ENCODE results near the gene ZP1. TPM values are rescaled to one million over a fixed set of nuclear protein-coding genes. Genes with fewer than 3 reads are reported as not detected.

ZP1 gene
- total RNA-seq, 1 donor from 2014 or later, result 0.66 TPM

DNA sequence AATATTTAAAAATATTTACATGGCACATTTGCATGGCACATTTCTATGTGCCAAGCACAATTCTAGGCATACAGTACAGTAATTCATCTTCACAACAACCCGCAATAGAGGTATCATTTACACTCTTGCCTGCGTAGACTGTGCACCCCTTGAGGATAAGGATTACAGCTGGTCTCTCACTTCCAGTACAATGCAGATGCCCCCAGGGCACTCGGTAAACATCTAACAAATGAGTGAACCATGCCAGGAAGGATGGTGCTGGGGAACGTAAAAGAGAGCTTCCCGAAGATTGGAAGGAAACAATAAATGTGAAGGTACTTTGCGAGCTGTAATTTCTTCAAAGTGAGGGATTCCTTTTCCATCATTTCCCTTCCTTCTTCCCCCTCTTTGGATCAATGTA, 37.7 kb downstream of the ZP1 start:
- intact Hi-C loops (cut with micrococcal nuclease), result no loop called here

DNA sequence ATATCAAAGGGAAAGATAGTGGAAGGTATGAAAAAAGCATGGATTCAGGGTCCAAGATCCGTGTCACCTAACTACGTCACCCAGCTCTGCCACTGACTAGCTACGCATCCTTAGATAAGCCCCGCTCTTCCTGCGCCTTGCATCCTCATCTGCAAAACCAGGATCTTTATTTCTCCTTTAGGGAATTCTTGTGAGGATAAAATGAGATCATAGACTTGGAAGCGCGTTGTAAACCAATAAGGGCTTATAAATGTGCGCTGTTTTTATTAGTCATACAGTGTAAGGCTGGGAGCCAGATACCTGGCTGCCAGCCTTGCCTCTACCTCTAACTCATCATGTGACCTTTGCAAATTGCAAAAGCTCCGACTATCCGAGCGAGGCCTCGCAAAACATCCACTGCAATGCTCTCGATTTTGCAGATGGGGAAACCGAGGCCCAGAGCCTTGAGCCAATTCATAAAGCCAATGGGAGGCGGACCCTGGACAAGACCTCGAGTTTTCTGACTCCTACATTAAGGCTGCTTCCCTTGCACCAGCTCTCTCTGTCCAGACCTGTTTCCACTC, 38.3 kb downstream of the ZP1 start:
- intact Hi-C loops (cut with micrococcal nuclease), result loop anchor here (1.0 to 2.0 kb wide), 4 partner anchors 10 to 427 kb away; partner anchors contain the start of genes CCDC86, CD6, DDB1 and TKFC

DNA sequence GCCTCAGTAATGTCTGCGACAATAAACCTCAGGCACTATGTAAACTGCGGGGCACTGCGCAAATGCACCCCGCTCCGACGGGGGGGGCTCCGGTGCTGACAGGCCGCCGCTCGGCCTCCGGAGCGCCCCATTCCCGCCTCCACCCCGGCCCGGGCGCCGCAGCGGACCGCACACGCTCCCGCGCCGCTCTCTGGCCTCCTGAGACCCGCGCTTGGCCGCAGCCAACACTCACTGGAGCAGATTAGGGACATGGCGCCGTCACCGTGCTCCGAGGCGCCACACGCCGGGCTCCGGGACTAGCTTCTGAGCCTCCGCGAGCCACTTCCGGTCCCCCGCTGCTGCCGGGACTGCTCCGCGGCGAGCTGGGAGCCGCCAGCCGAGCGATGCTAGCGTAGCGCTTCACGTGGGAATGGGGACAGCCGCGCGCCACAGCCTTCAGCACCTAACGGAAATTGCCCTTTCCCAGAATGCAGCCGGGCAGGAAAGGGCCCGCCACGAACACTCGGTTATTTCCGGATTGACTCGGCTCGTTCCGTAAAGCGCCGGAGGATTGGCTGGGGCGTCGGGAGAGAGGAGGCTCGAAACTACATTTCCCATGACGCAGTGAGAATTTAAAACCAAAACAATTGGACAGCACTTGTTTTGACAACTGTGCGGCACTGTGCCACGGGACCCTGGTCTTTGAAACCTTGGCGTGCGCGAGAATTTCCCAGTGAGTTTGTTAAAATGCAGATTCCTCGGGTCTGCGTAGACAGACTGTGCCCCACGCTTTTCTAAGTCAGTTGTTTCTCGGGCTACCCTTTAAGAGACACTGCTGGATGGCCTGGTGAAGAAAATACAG, 39.0 kb downstream of the ZP1 start, which contains the start of gene PRPF19:
Gene PRPF19, minus strand, starts transcription at position 454 of the 841 bp plus-strand sequence. Its CDS starts 203 bp downstream, at position 251.
- intact Hi-C loops (cut with micrococcal nuclease), result loop anchor here (1.0 to 2.0 kb wide), 4 partner anchors 9 to 426 kb away; partner anchors contain the start of genes CCDC86, CD6, DDB1 and TKFC

GRCh38 chr11:60908803-60909202, 41.5 kb downstream of the ZP1 start:
- intact Hi-C loops (cut with micrococcal nuclease), result no loop called here

GRCh38 chr11:60909680-60910280, 42.4 kb downstream of the ZP1 start:
- intact Hi-C loops (cut with micrococcal nuclease), result loop anchor here (10.0 kb wide), 1 partner anchor 515 kb away; the partner anchor contains the start of gene CPSF7

DNA sequence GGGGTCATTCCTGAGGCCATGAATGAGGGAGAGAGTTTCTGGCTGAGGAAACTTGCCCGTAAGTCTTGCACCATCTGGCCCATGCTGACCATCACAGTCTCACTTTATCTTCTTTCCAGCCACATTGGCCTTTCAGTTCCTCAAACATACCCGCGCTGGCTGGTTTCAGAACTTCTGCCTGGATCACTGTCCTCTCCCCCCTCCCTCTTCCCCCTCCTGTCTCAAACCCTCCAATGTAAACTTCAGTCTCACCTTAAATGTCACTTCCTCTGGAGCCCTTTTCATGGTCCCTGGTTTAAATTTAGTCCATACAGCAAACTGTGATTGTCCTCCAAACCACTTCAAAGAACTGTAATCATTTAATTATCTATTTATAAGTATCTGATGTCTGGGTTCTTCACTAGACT, 42.9 kb downstream of the ZP1 start:
- intact Hi-C loops (cut with micrococcal nuclease), result loop anchor here (10.0 kb wide), 1 partner anchor 515 kb away; the partner anchor contains the start of gene CPSF7

DNA sequence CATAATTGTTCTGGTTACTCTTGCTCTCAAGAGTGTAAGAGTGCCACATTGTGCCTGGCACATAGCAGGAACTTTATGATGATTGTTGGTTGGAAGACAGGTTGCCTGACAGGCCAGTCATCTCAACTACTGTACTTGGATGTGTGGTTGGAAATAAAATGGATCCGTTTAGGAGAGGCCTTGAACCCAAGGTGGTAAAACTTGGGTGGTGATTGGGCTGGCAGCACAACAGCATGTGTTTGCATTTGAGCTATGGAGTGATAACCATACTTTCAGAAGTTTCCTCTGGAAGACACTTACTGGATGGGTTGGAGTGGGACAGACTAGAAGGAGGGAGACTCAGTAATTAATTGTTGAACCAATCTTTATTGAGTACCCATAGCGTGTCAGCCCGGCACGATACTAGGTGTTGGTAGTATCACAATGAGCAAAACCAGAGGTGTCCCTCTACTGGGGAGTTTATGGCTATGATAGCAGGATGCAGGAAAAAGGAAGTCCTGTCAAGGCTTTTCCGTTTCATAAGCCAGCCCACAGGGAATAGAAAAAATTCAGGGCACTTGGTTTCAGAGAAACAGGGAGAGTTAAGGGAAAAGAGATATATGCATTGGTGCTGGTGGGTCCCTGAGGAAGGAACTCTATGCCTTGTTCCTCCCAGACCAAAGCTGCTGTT, 43.5 kb downstream of the ZP1 start:
- intact Hi-C loops (cut with micrococcal nuclease), result loop anchor here (10.0 kb wide), 1 partner anchor 514 kb away; the partner anchor contains the start of gene CPSF7

GRCh38 chr11:60912223-60912850, 45.0 kb downstream of the ZP1 start:
- intact Hi-C loops (cut with micrococcal nuclease), result loop anchor here (10.0 kb wide), 1 partner anchor 512 kb away; the partner anchor contains the start of gene CPSF7

- intact Hi-C loops (cut with micrococcal nuclease), result loop anchor here (10.0 kb wide), 1 partner anchor 512 kb away; the partner anchor contains the start of gene CPSF7
Measured at GRCh38 chr11:60912851-60913528, 45.6 kb downstream of the ZP1 start.

GRCh38 chr11:60913793-60914632, 46.7 kb downstream of the ZP1 start, which contains the start of gene TMEM109:
Gene TMEM109 (plus strand): TSS chr11:60914158. CDS start chr11:60919694, 5,536 bp downstream.
- intact Hi-C loops (cut with micrococcal nuclease), result loop anchor here (2.0 to 10.0 kb wide), 4 partner anchors 57 to 511 kb away; partner anchors contain the start of genes CCDC86, CD6, CPSF7 and DDB1

DNA sequence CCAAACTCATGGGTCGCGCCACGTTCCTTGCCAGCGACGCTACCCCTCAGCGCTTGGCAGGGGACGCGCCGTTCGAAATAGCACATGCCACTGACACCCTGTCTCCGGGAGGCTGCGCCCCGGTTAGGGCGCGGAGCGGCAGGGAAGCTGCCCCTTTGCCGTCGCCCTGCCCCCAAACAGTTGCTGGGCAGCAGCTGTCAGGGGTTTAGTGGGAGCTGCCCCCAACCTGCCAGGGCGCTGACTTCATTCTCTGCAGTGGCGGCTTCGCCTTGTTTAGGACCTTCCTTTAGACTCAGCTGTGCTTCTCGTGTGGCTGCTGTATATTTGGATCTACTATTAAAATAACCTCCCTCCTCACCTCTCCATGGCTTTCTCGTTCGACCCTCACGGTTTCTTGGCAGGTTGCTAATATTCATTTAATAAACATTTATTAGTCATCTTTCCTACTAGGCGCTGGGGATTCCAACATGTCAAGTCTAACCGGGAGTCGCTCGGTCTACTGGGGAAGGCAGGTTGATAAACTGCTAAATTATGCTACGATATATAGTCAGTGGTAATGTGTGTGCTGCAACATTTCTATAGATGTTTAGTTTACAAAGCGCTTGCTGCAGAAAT, 47.4 kb downstream of the ZP1 start:
- intact Hi-C loops (cut with micrococcal nuclease), result loop anchor here (1.0 to 10.0 kb wide), 8 partner anchors 8 to 510 kb away; partner anchors contain the start of genes CCDC86, CD6, CPSF7 and DDB1

- intact Hi-C loops (cut with micrococcal nuclease), result loop anchor here (1.0 to 10.0 kb wide), 8 partner anchors 9 to 509 kb away; partner anchors contain the start of genes CCDC86, CD6, CPSF7 and DDB1
Measured at GRCh38 chr11:60915248-60915914, 48.0 kb downstream of the ZP1 start.

GRCh38 chr11:60916669-60917206, 49.4 kb downstream of the ZP1 start:
- intact Hi-C loops (cut with micrococcal nuclease), result loop anchor here (5.0 to 10.0 kb wide), 2 partner anchors 211 to 508 kb away; partner anchors contain the start of gene CPSF7

DNA sequence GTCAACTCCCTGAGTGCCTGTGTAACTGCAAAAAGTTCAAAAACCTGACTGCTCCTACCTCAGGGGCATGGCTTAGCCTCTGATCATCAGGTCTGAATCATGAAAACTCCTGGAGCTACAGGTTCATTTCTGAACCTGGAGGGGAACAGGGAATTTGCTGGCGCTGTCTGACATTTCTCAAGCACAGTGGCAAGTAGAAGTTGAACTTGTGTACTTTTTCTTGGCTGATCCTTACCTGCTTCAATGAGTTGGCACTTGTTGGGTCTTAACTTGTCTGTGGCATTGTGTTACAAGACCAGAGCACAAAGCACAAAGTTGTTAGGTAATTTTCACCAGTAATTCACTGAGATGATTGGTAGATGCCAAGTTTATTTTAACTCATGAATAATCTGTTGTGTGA, 49.9 kb downstream of the ZP1 start:
- intact Hi-C loops (cut with micrococcal nuclease), result loop anchor here (5.0 to 10.0 kb wide), 2 partner anchors 210 to 508 kb away; partner anchors contain the start of gene CPSF7

DNA sequence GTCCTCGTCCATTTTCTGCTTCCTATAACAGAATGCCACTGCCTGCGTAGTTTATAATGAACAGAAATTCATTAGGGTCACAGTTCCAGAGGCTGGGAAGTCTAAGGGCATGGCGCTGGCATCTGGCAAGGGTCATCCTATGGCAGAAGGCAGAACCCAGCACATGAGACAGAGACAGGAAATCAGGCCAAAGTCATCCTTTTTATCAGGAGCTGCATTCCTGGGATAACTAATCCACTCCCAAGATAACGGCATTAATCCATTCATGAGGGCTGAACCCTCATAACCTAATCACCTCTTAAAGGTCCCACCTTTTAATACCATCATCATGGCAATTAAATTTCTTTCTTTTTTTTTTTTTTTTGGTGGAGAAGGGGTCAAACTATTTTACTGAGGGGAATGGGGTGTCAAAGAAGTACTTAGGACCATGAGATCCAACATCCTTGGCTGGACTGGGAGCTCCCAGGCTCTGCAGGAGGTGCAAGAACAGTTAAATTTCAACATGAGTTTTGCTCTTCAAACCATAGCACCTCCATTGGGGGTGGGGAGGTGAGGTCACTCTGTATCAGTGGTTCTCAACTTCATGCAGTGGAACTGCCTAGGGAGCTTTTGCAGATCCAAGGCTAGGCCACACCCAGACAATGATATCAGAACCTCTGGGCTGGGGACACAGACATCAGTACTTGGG, 51.1 kb downstream of the ZP1 start:
- intact Hi-C loops (cut with micrococcal nuclease), result loop anchor here (5.0 to 10.0 kb wide), 2 partner anchors 209 to 506 kb away; partner anchors contain the start of gene CPSF7

DNA sequence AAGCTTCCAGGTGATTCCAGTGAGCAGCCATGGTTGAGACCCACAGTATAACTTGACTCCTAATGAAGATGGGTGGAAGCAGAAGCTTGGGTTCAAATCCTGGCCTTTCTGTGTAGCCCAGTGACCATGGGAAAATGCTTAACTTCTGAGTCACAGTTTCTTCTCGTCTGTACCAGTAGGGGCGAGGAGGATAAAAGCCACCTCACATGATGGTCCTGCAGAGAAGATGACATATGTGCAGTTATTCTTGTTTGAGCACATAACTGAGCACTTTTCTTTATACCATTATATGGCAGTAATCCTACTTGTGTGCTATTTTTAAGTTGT, 51.6 kb downstream of the ZP1 start:
- intact Hi-C loops (cut with micrococcal nuclease), result loop anchor here (5.0 to 10.0 kb wide), 2 partner anchors 208 to 506 kb away; partner anchors contain the start of gene CPSF7
